Lower leg skin (tissue), 3 donors: ENCODE measurements around the gene FRS3.

ENCODE experiments used
- POLR2A ChIP-seq, 2 donors: fragments of 450-650 bp; IDR thresholded peaks; one replicate each; pipeline ENCODE4 v1.6.1; 2016 to 2017; ENCODE audit warnings: antibody characterized with exemption in 2 of 2, mild to moderate bottlenecking in 1 of 2, moderate library complexity in 1 of 2
- TF ChIP-seq, protein P1 (sequence below), 3 donors: fragments of 450-650 bp; IDR thresholded peaks; one replicate each; pipeline ENCODE4 v1.5.1; 2016; ENCODE audit warnings: antibody characterized with exemption in 3 of 3, mild to moderate bottlenecking in 3 of 3, moderate library complexity in 2 of 3

DNA sequence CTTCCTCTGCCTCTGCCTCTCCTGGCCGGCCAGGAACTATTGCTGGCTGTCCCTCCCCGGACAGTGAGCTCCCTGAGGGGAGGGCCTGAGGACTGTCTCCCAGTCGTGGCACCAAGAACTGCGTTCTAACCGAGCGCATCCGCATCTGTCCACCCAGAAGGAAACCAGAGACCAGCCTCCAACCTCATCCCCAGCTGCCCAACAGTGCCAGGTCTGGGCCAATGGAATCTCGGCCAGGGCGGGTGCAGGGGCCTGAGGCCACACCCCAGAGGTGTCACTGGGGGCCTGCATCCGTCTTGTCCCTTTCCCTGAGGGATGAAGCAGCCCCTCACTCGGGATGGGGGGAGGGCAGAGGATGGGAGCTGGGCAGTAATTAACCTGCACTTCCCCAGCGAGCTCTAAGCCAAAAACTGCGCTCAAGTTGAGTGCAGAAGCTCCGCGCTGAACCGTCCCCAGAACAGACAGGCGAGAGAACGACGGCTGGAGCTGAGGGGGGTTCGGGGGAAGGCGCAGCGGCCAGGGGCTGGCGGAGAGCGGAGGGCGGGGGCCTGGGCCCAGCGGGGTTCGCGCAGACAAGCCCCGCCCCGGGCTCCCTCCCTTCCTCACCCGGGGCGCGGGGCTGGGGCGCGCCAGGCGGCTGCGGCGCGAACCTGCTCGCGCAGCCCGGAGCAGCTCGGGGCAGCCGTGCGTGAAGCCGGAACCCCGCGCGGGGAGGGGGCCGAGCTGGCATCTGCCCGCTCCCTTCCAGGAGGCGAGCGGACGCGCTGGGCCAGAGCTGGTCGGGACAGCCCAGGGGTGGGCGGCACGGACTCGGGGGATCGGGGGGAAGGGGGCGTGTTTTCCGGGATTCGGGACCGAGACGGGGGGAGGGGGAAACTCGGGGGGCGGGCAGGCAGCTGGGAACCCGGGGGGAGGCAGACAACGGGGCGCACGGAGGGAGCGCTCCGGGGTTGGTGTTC lies 45.7 kb downstream of the FRS3 start:
- TF ChIP-seq, protein P1, sequence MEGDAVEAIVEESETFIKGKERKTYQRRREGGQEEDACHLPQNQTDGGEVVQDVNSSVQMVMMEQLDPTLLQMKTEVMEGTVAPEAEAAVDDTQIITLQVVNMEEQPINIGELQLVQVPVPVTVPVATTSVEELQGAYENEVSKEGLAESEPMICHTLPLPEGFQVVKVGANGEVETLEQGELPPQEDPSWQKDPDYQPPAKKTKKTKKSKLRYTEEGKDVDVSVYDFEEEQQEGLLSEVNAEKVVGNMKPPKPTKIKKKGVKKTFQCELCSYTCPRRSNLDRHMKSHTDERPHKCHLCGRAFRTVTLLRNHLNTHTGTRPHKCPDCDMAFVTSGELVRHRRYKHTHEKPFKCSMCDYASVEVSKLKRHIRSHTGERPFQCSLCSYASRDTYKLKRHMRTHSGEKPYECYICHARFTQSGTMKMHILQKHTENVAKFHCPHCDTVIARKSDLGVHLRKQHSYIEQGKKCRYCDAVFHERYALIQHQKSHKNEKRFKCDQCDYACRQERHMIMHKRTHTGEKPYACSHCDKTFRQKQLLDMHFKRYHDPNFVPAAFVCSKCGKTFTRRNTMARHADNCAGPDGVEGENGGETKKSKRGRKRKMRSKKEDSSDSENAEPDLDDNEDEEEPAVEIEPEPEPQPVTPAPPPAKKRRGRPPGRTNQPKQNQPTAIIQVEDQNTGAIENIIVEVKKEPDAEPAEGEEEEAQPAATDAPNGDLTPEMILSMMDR (IDR thresholded peaks at IDR 0.05) = no peak
- TF ChIP-seq POLR2A (IDR thresholded peaks at IDR 0.05) = no peak
